Stimulated activated CD8-positive, alpha-beta memory T cell treated with anti-CD3 and anti-CD28 coated beads, Interleukin-4, amount 100 ng/mL, for 4 hours (primary cell): ENCODE measurements around the gene NMT1.
A peak's percentile ranks its signal among the peaks of the same experiment; 100 is the strongest.

Experiments used
- DNase-seq, 2 donors: peaks; one replicate each; pipeline ENCODE4 v3.0.0-alpha.2; 2020; ENCODE audit warnings: low read depth in 2 of 2, low spot score in 1 of 2

The NMT1 gene

GRCh38 chr17:45132572-45133463 is 71.7 kb downstream of the NMT1 start:
- DNase-seq, result no peak

- DNase-seq, result peak; percentile 89 to 97
Observed at GRCh38 chr17:45135192-45135977, 74.3 kb downstream of the NMT1 start, which contains the start of gene ACBD4. ACBD4 (plus strand) TSS chr17:45135687; CDS start chr17:45136145, 458 bp downstream.

GRCh38 chr17:45135978-45136791 is 75.1 kb downstream of the NMT1 start:
- DNase-seq, result no peak

GRCh38 chr17:45136846-45137560 is 75.9 kb downstream of the NMT1 start:
- DNase-seq, result no peak

GRCh38 chr17:45137561-45138305 is 76.6 kb downstream of the NMT1 start:
- no peak for DNase-seq

- DNase-seq, result no peak
Observed at GRCh38 chr17:45138911-45139532, 77.9 kb downstream of the NMT1 start.

GRCh38 chr17:45139533-45139920 is 78.4 kb downstream of the NMT1 start:
- no peak for DNase-seq

- no peak for DNase-seq
Observed at GRCh38 chr17:45143094-45143670, 82.1 kb downstream of the NMT1 start.

- no peak for DNase-seq
Observed at GRCh38 chr17:45143767-45144198, 82.7 kb downstream of the NMT1 start.

- no peak for DNase-seq
Observed at GRCh38 chr17:45144199-45145034, 83.3 kb downstream of the NMT1 start.

- DNase-seq, result no peak
Observed at GRCh38 chr17:45145035-45145389, 83.9 kb downstream of the NMT1 start.

GRCh38 chr17:45146166-45146565 is 85.0 kb downstream of the NMT1 start:
- DNase-seq, result no peak

GRCh38 chr17:45146592-45146889 is 85.4 kb downstream of the NMT1 start:
- no peak for DNase-seq

GRCh38 chr17:45146890-45147580 is 85.9 kb downstream of the NMT1 start:
- DNase-seq, result no peak

GRCh38 chr17:45147581-45148182 is 86.6 kb downstream of the NMT1 start:
- DNase-seq, result no peak

GRCh38 chr17:45148183-45149036 is 87.3 kb downstream of the NMT1 start, which contains the start of gene HEXIM1:
HEXIM1 (plus strand) TSS chr17:45148475; CDS start chr17:45149191, 716 bp downstream.
- peak; percentile 98 for DNase-seq
